ENCODE results near the gene TMEM181.

The TMEM181 gene

GRCh38 chr6:158591134-158591809 lies 31.4 kb downstream of the TMEM181 start:
- TF ChIP-seq CTCF (conservative IDR thresholded peaks at IDR 0.05) = no peak
- H3K27ac ChIP-seq = no peak overlapping the region

DNA sequence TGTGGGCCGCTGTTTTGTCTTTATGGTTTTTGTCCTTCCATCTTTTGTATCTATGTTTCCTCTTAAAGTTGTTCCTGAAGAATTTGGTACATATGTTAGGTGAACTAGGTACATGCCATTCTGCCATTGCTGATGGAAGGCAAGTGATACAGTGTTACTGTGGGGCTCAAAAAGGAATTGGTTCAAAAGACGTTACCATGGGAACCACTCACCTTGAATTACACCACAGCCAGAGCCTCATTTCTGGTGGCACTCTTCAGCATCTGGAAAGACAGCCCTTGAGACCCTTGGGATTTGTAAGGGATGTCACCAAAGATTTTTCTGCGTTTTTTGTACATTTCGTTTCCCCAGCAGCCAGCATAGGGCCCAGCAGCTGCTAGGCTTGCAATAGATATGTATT lies 31.9 kb downstream of the TMEM181 start:
- no peak overlapping the region for H3K27ac ChIP-seq
- TF ChIP-seq CTCF (conservative IDR thresholded peaks at IDR 0.05) = no peak

- no peak overlapping the region for H3K27ac ChIP-seq
- TF ChIP-seq CTCF (conservative IDR thresholded peaks at IDR 0.05) = no peak
These were observed 33.8 kb downstream of the TMEM181 start for GRCh38 chr6:158593670-158594069.

- no peak overlapping the region for H3K27ac ChIP-seq
- TF ChIP-seq CTCF (conservative IDR thresholded peaks at IDR 0.05) = peak; percentile 71
These were observed 35.3 kb downstream of the TMEM181 start for GRCh38 chr6:158595223-158595622.

DNA sequence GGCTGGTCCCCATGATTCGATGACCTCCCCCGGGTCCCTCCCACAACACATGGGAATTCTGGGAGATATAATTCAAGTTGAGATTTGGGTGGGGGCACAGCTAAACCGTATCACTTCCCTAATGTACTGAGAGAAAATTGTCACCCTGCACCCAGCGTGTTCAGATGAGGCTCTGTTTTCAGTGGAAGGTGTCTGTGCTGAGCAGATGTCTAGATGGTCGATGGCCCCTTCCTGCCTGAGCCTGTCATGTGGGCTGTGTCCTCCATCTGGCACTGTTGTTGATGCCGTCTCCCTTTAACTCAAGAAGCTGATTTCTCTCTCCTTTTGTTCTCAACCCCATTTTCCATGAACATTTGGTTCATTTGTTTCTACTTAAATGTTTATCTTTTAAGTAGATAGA lies 37.0 kb downstream of the TMEM181 start:
- no peak for TF ChIP-seq CTCF (conservative IDR thresholded peaks at IDR 0.05)

DNA sequence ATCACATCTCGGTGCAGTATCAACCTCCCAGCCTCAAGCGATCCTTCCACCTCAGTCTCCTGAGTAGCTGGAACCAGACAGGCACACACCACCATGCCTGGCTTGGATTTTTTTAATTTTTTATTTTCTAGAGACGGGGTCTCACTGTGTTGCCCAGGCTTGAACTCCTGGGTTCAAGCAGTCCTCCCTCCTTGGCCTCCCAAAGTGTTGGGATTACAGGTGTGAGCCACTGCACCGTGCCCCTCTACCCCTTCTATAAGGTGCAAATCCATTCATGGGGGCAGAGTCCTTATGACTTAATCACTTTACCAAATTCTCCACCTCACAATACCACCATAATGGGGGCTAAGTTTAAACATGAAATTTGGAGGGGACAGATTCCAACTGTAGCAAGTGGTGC lies 37.7 kb downstream of the TMEM181 start:
- no peak for TF ChIP-seq CTCF (conservative IDR thresholded peaks at IDR 0.05)

More for the DNA sequence above, 37.0 kb downstream of the TMEM181 start:
- H3K27ac ChIP-seq = no peak overlapping the region

GRCh38 chr6:158599635-158600034 lies 39.7 kb downstream of the TMEM181 start:
- no peak overlapping the region for H3K27ac ChIP-seq
- TF ChIP-seq CTCF (conservative IDR thresholded peaks at IDR 0.05) = no peak

More for the DNA sequence above, 37.7 kb downstream of the TMEM181 start:
- H3K27ac ChIP-seq = no peak overlapping the region
